ENCODE results near the gene APAF1.

Gene APAF1

GRCh38 chr12:98772818-98773217 lies 127.7 kb downstream of the APAF1 start:
- no peak for DNase-seq (ENCODE audit: low read depth)
- no peak overlapping the region for H3K4me3 ChIP-seq (ENCODE audit: low read length)
- no peak for TF ChIP-seq CTCF (conservative IDR thresholded peaks at IDR 0.05; ENCODE audit: low read length)

- H3K4me3 ChIP-seq (ENCODE audit: low read length), result no peak overlapping the region
- peak; percentile 22 for DNase-seq (ENCODE audit: low read depth)
- TF ChIP-seq CTCF (conservative IDR thresholded peaks at IDR 0.05; ENCODE audit: low read length), result no peak
Measured at GRCh38 chr12:98780261-98780660, 135.2 kb downstream of the APAF1 start.

- no peak for DNase-seq (ENCODE audit: low read depth)
- TF ChIP-seq CTCF (conservative IDR thresholded peaks at IDR 0.05; ENCODE audit: low read length), result no peak
- no peak overlapping the region for H3K4me3 ChIP-seq (ENCODE audit: low read length)
Measured at GRCh38 chr12:98783420-98783819, 138.3 kb downstream of the APAF1 start.

All from AG10803 (cell line).